DMS53 (cell line): ENCODE results near the gene DRAP1.
"Not testable (repeated sequence)": the region's sequence is repeated elsewhere in the genome, so short reads cannot be mapped to it uniquely, and the experiment has no call there.

Experiments
- DNase-seq: peaks from one replicate; lab custom pipeline; 2025; lab: John Stamatoyannopoulos, UW

Gene DRAP1

GRCh38 chr11:65931773-65932557 lies 12.7 kb downstream of the DRAP1 start:
- no peak for DNase-seq

DNA sequence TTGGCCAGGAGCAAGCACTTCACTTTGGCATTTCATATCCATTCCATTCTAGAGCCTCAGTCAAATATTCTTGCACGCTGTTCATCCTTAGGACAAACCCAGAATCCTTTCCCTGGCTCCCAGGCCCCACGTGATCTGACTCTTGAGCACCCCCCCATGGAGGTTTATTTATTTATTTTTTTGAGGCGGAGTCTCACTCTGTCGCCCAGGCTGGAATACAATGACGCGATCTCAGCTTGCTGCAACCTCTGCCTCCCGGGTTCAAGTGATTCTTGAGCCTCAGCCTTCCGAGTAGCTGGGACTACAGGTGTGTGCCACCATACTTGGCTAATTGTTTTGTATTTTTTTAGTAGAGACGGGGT lies 13.3 kb downstream of the DRAP1 start:
- DNase-seq, result peak; percentile 59

GRCh38 chr11:65934014-65934413 lies 14.8 kb downstream of the DRAP1 start:
- DNase-seq, result no peak

DNA sequence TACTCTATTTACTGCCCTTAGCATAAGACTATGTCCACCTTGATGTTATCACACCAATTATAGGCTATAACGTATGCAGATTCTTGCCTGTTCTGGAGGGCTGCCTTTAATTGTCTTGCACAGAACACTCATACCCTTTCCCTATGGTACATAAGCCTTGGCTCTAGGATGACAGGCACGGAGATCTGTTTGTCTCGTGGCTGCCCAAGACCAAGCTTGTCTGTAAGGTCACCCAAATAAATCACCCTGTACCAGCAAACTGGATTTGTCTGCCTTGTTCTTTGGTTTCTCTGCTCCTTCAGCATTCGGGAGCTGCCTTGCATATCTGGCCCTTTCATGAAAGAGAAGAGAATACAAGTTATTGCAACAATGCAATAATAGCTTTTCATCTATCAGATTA lies 18.5 kb downstream of the DRAP1 start:
- DNase-seq, result no peak

DNA sequence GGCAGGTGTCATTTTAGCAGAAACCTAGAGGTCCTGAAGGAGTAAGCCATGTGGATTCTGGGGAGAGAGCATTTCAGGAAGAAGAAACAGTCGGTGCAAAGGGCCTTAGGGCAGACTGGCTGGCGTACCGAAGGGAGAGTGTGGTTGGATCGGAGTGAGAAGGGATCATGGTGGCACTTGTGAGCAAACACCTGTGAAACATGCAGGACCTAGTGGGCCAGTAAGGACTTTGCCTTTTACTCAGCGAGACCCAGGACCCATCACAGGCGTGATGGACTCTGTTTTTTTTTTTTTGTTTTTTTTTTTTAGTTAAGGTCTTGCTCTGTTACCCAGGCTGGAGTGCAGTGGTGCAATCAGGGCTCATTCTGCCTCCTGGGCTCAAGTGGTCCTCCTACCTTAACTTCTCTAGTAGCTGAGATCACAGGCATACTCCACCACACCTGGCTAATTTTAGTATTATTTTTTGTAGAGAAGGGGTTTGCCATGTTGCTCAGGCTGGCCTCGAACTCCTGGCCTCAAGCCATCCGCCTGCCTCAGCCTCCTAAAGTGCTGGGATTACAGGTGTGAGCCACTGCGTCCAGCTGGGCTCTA lies 22.6 kb downstream of the DRAP1 start:
- no peak for DNase-seq

DNA sequence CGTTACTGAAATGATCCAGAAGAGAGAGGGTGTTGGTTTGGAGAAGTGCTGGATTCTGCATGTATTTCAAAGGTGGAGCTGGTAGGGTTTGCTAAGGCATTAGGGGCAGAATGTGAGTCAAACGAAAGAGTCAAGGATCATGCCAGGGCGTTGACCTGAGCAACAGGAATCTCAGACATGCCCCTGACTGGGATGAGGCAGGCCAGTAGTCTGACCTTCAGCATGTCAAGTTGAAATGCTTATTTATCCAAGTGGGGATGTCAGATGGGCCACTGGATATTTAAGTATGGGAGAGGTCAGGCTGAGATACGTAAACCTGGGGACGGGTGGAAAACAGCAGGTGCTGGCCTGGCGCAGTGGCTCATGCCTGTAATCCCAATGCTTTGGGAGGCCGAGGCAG lies 23.3 kb downstream of the DRAP1 start:
- DNase-seq, result no peak

GRCh38 chr11:65944191-65944590 lies 25.0 kb downstream of the DRAP1 start:
- no peak for DNase-seq

DNA sequence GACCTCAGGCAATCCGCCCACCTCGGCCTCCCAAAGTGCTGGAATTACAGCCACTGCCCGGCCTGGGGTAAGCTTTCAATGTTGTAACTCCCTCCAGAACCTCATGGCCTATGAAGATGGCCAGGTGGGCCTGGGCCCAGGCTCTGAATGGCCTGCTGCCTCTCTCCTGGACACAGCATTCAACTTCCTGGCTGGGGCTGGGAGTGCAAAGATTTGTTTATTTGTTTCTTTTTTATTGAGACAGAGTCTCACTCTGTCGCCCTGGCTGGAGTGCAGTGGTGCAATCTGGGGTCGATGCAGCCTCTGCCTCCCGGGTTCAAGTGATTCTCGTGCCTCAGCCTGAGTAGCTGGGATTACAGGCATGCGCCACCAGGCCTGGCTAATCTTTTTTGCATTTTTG lies 25.5 kb downstream of the DRAP1 start:
- no peak for DNase-seq

GRCh38 chr11:65945430-65945911 lies 26.2 kb downstream of the DRAP1 start, which contains the start of gene TSGA10IP:
TSS of gene TSGA10IP (plus strand) at chr11:65945480. CDS start at chr11:65945676, 196 bp downstream.
- no peak for DNase-seq

GRCh38 chr11:65945941-65946558 lies 26.8 kb downstream of the DRAP1 start:
- peak; percentile 50 for DNase-seq

DNA sequence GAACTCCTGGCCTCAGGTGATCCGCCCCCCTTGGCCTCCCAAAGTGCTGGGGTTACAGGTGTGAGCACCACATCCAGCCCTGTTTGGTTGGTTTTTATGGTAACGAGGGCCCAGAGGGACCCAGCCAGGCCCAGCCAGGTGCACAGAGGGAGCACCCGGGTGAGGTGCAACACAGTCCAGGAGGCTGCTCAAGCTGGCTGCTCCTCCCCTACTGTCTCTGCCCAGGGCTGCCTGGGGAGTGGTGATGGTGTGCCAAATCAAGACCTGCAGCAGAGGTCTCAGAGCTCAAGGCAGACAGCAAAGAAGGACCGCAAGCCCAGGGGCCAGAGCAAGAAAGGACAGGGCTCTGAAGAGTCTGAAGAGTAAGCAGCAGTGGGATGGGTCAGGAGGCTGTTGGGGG lies 27.4 kb downstream of the DRAP1 start:
- no peak for DNase-seq

GRCh38 chr11:65947133-65947532 lies 27.9 kb downstream of the DRAP1 start:
- DNase-seq, result no peak

DNA sequence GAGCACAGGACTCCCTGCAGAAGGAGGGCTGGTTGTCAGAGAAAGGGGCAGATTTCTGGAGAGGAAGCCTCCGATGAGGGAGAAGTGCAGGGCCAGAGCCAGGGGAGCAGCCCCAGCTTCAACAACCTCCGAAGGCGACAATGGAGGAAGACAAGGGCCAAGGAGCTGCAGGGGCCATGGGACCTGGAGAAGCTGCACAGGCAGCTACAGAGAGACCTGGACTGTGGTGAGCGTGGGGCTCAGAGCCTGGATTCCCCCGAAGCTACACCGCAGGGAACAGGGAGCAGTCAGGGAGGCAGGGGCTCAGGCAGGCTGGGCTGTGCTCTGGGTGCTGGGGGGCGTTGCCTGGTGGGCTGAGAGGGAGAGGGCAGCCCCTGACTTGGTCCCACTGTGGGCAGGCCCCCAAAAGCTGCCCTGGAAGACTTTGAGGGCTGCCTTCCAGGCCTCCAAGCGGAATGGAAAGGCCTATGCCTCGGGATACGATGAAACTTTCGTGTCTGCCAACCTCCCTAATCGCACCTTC lies 28.4 kb downstream of the DRAP1 start:
- DNase-seq, result no peak

- DNase-seq, result not testable (repeated sequence)
Observed at GRCh38 chr11:65950711-65951110, 31.5 kb downstream of the DRAP1 start.

DNA sequence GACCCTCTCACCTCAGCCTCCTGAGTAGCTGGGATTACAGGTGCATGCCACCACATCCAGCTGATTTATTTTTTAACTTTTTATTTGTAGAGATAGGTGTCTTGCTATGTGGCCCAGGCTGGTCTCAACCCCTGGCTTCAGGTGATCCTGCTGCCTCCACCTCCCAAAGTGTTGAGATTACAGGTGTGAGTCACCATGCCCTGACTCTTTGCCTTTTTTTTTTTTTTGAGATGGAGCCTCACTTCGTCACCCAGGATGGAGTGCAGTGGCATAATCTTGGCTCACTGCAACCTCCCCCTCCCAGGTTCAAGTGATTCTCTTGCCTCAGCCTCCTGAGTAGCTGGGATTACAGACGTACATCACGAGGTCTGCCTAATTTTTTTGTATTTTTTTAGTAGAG lies 32.4 kb downstream of the DRAP1 start:
- DNase-seq, result not testable (repeated sequence)

DNA sequence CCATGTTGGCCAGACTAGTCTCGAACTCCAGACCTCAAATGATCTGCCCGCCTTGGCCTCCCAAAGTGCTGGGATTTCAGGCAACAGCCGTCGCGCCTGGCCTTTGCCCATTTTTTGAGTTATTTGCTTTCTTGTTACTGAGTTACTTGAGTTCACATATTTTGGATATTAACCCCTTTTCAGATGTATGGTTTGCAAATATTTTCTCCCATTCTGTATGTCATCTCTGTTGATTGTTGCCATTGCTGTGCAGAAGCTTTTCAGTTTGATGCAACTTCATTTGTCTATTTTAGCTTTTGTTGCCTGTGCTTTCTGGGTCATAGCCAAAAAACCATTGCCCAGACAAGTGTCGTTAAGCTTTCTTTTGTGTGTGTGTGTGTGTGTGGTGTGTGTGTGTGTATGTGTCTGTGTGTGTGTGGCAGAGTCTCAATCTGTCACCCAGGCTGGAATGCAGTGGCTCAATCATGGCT lies 32.9 kb downstream of the DRAP1 start:
- DNase-seq, result no peak

DNA sequence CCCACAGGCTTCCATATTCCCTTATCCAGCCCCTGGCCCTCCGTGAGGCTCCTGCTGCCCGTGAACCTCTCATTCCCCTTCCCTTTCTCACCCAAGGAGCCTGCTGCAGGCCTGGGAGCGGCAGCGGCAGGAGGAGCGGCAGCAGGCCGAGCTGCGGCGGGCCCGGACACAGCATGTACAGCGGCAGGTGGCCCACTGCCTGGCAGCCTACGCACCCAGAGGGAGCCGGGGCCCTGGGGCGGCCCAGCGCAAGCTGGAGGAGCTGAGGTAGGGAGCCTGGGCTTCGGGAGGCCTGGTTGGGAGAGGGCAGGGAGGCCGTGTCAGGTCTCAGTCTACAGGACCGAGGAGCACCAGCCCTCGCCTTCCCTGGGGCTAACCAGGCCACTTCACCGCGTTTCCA lies 34.2 kb downstream of the DRAP1 start:
- DNase-seq, result no peak

GRCh38 chr11:65954771-65955170 lies 35.5 kb downstream of the DRAP1 start:
- no peak for DNase-seq

- no peak for DNase-seq
Observed at GRCh38 chr11:65958291-65958690, 39.1 kb downstream of the DRAP1 start.

DNA sequence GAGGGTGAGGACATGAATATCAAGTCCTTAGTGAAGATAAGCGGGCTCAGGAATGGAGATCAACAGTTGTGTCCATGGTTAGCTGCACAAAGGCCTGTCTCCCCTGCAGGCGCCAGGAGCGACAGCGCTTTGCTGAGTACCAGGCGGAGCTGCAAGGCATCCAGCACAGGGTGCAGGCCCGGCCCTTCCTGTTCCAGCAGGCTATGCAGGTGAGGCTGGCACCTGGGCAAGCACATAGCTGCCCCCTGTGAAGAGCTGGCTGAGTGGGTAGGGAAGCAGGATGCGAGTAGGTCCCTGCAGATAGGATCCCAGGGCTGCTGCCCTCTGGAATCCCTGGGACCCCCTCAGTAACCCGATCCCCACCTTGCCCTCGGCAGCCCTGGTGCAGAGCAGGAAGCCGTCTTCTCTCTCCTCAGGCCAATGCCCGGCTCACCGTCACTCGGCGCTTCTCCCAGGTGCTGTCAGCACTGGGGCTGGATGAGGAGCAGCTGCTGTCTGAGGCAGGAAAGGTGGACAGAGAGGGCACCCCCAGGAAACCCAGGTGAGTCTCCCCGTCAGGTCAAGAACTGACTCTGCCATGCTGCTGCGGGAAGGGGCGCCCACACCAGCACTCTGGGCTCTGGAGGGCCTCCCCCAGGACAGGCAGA lies 39.7 kb downstream of the DRAP1 start:
- no peak for DNase-seq

GRCh38 chr11:65960824-65961266 lies 41.6 kb downstream of the DRAP1 start:
- no peak for DNase-seq
